ENCODE measurements around the gene PFDN4. TPM values are rescaled to one million over a fixed set of nuclear protein-coding genes. Genes with fewer than 3 reads are reported as not detected.

PFDN4 gene
- polyA plus RNA-seq, 1 donor = 52.8 TPM

Other genes starting within 250 kb of the PFDN4 start
- 8.2 TPM for gene BCAS1, start 137.5 kb upstream of the PFDN4 start, polyA plus RNA-seq (ENCODE audit: insufficient read length)
- gene CYP24A1, start 34.1 kb upstream of the PFDN4 start, polyA plus RNA-seq (ENCODE audit: insufficient read length) = 0.88 TPM